Ramos (cell line): ENCODE measurements around the gene FBXO24.

Experiments
- in situ Hi-C: fragments of 300-500 bp; cut with MboI; formaldehyde crosslinking; loops from one replicate; pipeline ENCODE4 v1.14.3; 2022; ENCODE audit warnings: low sequenced_read_pairs; ENCODE audit not compliant: unreplicated experiment

Gene FBXO24

DNA sequence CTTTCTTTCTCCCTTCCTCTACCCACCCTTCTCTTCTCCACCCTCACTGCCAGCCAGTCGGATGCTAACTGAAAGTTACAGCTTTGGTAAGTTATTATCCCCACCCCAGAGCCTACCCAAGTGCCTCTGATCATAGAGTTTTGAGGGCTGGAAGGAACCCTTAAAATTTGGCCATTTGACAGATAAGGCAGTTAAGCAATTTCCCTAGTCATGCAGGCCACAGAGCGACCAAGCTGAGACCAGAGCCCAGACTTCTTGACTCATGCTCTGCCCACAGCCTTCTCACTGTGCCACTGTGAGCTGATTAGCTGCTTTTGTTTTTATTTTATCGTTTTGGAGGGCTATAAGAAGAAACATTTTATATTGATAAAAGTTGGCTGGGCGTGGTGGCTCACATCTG lies 29.6 kb upstream of the FBXO24 start:
- in situ Hi-C loops = no loop called here

DNA sequence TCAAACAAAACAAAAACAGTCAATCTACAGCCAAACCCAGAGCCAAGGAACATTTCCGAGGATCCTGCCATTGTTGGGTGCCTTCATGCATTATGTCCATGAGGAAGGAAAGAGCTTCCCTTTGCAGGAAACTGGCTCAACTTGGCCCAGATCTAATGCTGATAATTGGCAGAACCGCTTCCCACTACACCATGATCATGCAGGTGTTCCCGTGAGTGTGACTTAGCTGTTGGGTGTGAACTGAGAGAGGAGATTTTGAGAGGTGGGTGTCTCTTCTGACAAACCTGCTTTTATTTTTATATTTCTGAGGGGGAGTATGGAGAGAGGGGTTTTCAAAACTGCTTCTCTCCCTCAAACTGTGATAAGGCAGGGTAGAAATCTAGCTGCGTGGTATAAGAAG lies 27.0 kb upstream of the FBXO24 start:
- in situ Hi-C loops = no loop called here

DNA sequence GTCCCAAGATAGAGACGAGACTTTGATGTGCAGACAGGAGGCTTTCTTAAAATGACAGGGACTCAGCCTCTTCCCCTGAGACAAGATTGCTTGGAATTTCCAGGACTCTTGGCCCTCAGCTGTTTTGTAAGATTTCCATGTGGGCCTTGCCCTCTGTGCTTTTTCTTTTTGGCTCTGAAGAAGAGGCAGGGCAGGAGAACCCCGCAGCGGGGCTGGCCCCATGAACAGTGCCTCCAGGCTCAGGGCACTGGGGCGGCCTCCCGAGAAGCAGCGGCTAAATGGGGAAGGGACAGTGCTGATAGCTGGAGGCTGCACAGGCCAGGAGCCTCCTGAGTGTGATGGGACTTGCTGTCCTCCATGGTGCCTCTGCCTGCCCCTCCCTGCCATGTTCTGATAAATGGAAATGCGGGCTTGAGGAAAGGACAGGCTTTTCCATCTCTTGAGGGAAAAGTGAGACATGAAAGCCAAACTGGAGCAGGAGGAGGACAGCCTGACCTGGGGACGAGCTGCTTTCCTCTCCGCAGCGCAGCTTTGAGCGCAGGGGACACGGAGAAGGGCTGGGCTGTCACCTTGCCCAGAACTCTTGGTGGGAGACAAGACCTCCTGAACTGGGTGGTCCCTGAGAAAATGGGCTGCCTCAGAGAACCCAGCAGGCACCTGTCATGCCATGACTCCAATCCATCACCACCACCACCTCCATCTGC lies 24.5 kb upstream of the FBXO24 start:
- in situ Hi-C loops = loop anchor here (5.0 kb wide), 1 partner anchor 94 kb away; no protein-coding TSS in a partner anchor

DNA sequence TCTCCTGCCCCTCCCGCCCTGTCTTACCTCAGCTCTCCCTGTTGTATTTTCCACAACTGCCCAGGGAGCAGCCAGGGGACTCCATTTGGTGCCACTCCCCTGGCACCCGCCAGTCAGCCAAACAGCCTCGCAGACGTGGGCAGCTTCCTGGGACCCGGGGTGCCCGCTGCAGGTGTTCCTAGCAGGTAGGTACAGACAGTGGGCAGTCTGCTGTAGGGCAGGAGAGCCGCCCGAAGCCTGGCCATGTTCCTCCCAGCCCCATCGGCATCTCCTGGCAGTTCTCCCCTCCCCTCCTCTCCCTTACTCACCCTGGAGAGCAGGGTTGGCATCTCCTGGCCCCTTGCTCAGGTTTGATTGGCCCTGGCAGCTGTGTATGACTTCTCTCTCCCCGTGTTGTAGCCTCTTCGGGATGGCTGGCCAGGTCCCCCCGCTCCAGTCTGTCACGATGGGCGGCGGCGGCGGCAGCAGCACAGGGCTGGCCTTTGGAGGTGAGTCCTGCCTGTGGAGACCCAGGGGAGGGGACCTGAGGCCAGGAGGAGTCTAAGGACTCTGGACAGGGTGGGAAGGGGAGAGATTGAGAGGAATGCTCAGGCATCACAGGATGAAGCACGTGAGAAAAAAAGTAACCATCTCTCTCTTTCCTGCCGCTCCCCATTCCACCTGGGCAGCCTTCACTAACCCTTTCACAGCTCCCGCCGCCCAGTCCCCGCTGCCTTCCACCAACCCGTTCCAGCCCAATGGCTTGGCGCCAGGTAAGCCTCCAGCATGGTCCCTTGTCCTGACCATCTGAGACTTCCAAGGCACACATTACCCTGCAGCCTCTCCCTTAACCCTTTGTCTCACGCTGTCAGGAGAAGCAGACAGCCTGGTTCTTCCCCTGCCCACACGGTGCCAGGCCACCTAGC lies 23.7 kb upstream of the FBXO24 start:
- in situ Hi-C loops = loop anchor here (5.0 kb wide), 1 partner anchor 95 kb away; no protein-coding TSS in a partner anchor

DNA sequence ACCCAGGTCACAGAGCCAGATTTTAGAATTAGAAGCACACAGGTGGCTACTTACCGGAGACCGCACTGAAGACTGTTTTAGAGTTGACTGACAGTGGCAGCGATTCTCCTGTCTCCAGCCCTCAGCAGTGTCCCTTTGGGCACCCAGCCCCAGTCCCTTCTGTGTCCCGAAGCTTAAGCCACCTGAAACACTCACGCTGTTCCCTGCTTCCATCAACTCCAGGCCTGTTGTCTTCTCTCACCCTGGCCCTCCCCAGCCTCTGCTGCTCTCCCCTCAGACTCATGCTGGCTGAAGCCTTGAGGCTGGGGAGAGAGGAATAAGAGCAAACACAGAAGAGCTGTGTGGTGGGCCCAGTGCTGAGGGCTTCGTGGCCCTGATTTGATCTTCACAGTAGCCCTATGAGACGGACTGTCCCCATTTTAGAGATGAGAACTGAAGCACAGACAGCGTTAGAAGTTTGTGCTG lies 23.0 kb upstream of the FBXO24 start:
- in situ Hi-C loops = loop anchor here (5.0 kb wide), 1 partner anchor 96 kb away; no protein-coding TSS in a partner anchor

DNA sequence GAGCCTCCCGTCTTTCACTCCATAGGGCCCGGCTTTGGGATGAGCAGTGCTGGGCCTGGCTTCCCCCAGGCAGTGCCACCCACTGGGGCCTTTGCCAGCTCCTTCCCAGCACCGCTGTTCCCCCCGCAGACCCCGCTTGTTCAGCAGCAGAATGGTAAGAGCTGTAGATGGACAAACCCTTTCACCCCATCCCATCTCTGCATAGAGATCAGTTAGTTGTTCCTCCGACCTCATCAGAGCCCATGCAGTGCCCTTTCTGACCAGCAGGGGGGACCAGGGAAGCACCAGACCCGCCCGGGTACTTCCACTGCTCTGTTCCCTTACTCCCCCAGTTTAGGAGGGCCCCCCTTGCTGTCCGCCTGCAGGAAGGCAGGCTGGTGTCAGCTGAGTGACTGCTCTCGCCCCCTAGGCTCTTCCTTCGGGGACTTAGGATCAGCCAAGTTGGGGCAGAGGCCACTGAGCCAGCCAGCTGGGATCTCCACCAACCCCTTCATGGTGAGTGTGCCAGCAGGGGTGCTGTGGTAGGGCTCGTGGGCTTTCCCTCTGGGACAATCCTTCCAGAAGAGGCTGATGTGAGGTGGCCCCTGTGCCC lies 22.2 kb upstream of the FBXO24 start:
- in situ Hi-C loops = loop anchor here (5.0 kb wide), 1 partner anchor 97 kb away; no protein-coding TSS in a partner anchor

DNA sequence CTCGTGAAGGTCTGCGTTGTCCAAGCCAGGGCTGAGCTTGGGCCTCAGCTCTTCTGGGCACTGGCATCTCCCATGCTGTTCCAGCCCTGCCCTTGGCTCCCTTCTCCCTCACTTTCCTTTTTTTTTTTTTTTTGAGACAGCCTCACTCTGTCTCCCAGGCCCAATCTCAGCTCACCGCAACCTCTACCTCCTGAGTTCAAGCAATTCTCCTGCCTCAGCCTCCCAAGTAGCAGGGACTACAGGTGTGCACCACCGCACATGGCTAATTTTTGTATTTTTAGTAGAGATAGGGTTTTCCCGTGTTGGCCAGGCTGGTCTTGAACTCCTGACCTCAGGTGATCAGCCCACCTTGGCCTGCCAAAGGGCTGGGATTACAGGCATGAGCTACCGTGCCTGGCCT lies 21.7 kb upstream of the FBXO24 start:
- in situ Hi-C loops = loop anchor here (5.0 kb wide), 1 partner anchor 97 kb away; no protein-coding TSS in a partner anchor

DNA sequence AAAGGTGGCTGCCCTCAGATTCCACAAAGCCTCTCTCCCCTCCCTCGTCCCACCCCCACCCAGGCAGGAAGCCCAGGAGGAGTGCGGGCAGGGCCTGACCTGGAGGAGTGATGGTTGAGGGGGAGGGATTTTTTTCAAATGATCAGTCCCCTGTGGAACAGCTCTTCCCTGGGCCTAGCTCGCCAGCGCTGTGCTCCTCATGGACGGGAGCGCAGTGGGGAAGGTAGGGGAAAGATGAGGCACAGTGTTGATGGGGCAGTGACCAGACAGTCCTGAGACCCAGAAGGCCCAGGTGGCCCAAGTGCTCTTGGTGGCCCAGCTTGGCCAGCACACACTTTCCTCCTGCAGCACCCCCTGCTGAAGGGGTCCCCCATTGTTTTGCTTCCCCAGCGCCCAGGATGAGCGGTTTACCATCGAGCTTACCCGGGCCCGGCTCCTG lies 21.0 kb upstream of the FBXO24 start:
- in situ Hi-C loops = no loop called here

DNA sequence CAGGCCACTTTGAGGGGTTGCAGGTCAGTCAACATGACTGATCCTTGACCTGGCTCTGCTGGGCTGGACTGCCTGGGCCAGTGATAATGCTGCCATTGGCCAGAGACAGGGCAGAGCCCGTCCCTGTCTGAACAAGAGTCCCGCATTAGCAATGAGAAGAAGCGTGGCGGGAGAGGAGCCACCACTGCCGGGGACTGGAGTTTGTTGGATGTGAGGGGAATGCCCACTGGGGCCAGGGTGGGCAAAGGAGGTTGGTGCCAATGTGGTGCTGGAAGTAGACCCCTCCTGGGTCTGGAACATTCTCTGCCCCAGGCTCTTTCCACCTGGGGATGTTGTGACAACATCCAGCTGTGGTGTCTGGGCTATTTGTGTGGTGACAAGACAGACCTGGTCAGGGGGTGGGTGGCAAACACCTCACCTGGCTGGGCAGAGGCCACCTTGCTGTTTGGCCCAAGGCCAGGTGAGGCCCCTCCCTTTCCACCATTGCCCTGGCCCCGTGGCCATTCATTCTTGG lies 20.1 kb upstream of the FBXO24 start:
- in situ Hi-C loops = no loop called here

DNA sequence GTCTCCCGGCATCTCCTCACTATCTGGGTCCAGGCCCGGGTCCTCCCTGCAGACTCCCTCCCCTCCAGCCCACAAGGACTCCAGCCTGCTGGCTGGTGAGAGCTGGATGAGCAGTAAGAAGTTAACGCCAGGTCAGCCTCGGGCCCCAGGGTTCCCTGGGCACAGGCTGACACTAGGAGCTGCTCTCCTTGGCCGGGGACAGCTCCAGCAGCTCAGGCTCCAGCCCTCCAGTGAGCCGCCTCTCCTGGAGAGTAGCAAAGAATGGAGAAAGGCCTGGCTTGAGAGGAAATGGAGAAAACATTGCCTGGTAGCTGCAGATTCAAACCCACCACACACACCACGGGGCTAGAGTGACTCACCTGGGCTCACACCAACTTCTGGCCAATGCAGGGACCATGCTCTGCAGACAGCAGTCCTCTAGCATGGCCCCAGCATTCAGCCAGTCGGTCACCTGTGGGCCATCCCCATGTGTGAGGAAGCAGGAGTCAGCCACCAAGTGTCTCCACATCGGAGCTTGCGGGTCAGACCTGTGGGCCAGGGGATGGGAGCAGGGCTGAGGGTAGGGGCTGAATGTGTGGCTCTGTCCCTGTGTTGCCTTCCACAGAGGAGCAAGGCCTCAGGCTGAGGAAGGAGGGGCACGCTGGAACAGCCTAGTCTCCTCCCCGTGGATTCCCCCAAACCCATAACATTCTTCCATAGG lies 18.9 kb upstream of the FBXO24 start:
- in situ Hi-C loops = no loop called here

DNA sequence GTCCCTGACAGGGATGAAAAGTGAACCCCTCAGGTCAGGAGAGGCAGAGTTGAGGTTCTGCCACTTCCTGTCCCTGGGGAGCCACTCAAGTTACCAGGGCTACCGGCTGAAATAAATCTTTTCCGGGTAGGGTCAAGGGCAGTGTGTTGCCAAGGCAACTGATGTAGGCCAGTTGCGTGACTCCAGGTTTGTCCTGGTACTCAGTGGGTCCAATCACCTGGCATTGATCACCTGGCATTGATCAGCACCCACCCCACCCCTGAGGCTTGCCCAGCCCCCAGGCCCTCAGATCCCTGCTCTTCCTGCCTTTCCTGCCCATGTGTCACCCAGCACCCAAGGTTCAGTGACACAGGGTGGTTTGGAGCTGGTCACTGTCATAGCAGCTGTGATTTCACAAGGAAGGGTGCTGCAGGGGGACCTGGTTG lies 18.4 kb upstream of the FBXO24 start:
- in situ Hi-C loops = no loop called here

DNA sequence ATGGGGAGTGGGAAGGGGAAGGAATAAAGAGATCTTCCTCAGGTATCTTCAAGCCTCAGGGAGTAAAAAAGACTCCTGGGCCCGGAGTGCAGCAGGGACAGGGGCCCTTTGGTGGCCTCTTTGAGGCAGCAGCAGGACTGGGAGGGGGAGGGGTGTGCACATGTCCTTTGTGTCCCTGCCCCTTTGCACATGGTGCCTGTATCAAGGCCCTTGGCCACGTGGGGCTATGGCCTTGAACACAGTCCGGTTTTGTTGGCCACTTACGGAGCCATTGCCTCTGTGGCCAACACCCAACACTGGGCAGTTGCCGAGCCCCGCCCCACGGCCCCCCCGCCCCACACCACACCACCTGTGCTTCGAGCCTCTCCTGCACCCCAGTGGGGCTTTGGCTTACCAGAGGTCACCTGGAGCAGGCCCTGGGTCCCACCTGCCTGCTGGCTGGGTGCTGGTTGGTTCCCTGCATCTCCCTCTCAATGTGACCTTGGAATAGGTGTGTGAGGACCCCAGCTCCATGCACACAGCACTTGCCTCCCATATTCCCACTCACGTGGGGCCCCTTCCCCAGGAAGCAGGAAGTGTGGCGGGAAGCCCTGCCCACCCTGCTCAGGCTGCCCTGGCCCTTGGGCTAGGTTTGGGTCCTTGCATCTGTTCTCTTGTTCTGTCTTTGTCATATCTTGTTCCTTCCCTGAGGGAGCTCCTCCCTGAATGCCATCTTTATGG lies 17.8 kb upstream of the FBXO24 start:
- in situ Hi-C loops = no loop called here

DNA sequence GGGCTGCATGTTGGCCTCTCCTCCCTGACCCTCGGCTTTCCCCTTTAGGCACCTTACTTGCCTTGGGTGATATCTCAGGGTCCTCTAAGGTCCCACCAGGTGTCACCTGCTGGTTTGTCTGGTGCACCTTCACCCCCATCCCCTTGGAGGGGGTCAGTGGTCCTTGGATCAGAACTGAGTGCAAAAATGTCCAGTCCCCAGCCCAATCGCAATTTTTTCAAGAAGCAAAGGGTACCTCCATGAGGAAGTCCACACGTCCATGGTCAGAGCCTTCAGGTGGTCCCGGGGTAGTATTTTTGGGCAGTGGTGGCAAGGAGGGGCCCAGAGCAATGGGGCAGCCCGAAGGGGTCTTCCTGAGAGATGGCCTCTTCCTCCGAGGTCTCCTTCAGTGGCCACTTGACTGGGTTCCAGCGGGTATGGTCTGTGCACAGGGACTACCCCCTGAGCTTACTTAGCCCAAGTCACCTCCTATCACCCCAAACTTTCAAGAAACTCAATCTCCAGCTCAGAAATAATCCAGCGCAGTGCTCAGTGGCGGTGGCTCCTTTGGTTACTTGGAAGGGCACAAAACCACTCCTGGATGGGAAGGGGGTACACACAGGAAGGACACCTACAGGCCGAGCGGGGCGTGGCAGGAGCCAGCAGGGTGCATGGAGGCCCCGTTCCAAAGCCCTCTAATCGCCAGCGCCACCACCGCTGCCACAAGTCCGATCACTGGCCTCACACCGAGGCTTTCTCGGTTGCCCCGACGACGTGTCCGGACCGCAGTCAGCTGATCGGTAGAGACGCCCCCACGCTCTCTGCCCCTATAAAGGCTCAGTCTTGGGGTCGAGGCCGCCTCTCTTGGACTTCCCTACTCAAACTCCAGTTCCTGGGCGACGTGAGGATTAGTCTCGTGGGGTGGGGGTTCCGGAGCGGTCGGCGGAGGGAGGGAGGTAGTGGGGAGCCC lies 17.0 kb upstream of the FBXO24 start:
- in situ Hi-C loops = no loop called here

DNA sequence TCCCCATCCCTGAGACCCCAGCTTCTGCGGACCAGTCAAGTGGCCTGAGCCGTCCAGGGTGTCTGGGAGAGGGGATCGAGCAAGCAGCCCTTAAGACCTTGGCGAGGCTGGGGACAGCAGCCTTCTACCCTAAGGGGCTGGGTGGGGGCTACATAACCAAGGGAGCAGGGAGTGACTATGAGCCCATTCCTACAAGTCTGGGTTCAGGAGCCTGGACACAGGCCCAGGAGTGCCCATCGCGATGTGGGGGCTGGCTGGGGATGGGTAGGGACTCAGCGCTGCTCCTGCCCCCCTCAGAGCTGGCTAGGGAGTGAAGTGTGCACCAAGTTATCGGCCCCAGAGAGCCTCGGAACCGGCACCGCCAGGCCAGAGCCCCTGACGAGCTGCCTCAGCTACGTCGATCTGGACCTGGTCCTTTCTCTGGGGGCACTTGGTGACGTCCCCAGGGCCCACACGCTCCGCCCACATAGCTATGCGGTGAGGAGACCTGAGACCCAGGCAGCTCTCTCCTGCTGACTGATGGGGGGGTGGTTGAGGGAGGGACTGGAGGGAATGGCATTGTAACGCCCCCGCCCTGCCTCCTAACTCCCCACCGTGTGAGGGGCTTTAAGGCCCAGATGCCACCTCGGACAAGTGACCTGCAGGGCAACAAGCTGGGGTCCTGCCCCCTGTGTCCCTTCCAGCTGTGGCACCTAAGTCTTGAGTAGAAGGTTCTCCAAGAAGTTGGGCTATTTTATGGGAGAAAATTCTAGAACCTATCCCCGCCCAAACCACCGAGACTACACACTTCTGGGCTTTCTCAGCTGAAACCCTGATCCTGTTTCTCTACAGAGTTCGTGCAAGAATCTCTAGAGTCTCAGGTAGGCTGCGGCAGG lies 14.9 kb upstream of the FBXO24 start:
- in situ Hi-C loops = no loop called here

DNA sequence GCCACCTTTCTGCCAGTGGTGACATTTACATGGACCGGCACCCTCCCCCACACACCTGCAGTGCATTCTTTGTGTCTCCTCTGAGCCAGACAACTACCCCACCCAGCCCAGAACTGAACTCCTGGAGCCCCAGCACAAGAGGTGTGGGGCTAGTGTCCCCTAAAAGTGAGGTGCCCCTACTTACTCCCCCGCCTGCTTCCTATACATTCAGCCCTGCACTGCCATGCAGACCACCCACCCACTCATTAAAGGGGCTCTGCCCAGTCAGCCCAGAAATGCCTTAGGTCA lies 14.4 kb upstream of the FBXO24 start:
- in situ Hi-C loops = no loop called here

DNA sequence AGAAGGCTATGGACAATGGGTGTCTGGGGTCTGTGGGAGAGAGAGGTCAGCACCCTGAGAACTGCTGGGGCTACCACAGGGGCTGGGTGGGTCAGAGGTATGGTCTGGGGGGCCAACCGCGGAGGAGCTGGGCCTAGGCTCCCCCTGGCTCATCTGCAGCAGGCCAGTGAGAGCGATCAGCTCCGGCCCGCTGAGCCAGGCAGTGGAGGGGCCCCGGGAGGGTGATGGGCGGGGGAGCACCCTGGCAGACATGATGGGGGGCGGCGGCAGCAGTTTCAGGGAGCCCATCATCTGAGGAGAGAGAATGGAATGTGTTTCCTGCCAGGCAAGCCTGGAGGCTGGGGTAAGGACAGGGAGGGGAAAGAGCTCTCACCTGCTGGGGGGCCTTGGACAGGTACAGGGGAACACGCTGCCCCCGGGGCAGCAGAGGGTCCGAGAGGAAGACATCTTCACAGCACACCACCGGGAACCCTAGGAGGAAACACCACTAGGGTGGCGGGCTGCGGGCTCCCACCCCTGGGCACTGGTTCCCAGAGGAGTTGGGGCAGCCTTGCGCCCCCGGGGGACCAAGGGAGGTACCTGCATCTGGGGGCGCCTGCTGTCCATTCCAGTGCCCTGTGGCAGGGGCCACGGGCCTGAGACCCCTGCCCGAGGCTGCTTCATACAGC lies 13.7 kb upstream of the FBXO24 start:
- in situ Hi-C loops = no loop called here
